Measurements from ENCODE around the gene LRRC45.

Gene LRRC45

DNA sequence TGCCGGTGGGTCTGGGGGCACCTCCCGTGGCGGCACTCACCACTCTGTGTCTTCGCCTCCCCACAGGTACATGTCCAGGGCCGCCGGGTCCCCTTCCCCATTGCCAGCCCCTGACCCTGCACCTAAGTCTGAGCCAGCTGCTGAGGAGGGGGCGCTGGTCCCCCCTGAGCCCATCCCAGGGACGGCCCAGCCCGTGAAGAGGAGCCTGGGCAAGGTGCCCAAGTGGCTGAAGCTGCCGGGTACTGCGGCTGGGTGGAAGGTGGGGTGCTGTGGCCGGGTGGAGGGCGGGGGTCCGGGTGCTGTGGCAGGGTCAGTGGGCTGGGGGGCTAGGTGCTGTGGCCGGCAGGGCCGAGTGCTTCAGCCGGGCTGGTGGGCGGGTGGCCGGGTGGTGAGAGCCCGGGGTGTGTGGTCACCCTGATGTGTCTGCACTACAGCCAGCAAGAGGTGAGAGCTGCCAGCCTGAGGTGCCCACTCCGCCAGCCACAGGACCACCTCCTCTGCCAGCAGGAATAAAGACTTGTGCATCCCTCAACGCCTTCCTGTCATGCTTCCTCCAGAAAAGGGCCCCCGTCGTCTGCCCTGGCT, 6.1 kb upstream of the LRRC45 start:
- Histone ChIP-seq H3K4me3 (ENCODE audit: low read depth, low read length) (no peak overlapping the region), H3K4me1 (peaks cover 27% of the 10 kb centered on the region), H3K27me3 (no peaks in the 10 kb centered on the region), H3K36me3 (peaks cover 6% of the 10 kb centered on the region; the same call in 1 of the 2 replicates), H3K9me3 (no peaks in the 10 kb centered on the region)
- TF ChIP-seq, protein P1, sequence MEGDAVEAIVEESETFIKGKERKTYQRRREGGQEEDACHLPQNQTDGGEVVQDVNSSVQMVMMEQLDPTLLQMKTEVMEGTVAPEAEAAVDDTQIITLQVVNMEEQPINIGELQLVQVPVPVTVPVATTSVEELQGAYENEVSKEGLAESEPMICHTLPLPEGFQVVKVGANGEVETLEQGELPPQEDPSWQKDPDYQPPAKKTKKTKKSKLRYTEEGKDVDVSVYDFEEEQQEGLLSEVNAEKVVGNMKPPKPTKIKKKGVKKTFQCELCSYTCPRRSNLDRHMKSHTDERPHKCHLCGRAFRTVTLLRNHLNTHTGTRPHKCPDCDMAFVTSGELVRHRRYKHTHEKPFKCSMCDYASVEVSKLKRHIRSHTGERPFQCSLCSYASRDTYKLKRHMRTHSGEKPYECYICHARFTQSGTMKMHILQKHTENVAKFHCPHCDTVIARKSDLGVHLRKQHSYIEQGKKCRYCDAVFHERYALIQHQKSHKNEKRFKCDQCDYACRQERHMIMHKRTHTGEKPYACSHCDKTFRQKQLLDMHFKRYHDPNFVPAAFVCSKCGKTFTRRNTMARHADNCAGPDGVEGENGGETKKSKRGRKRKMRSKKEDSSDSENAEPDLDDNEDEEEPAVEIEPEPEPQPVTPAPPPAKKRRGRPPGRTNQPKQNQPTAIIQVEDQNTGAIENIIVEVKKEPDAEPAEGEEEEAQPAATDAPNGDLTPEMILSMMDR (IDR thresholded peaks at IDR 0.05; ENCODE audit: low read depth, low read length) = no peak
- DNase-seq = no peak

DNA sequence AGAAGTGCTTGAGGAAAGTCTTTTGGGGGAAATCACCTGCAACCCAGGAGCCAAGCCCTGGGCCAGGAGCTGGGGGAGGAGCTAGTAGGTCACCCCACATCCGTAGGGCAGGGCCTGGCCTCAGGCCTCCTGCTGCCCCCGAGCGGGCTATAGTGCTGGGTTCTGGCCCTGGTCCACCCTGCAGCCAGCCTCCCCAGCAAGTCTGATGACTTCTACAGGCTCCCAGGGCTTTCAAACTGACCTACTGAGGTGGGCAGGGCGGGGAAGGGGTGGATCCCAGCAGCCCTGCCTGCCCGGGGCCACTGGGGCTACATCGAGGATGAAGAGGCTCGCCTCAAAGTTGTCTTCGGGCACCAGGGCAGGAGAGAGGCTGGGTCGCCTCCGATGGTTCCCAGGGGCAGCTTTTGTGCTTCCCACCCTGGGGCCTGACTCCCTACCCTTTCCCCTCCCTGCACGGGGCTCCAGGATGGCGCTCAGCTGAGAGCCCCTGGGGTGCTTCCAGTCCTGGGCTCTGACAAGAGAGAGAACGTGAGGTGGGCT, 5.4 kb upstream of the LRRC45 start:
- TF ChIP-seq, protein P1 (IDR thresholded peaks at IDR 0.05; ENCODE audit: low read depth, low read length) = no peak
- H3K4me1 ChIP-seq = peaks cover 21% of the 10 kb centered on the region
- H3K9me3 ChIP-seq = no peaks in the 10 kb centered on the region
- H3K36me3 ChIP-seq = peaks cover 4% of the 10 kb centered on the region; the same call in 1 of the 2 replicates
- DNase-seq = no peak
- H3K4me3 ChIP-seq (ENCODE audit: low read depth, low read length) = no peak overlapping the region
- no peaks in the 10 kb centered on the region for H3K27me3 ChIP-seq

DNA sequence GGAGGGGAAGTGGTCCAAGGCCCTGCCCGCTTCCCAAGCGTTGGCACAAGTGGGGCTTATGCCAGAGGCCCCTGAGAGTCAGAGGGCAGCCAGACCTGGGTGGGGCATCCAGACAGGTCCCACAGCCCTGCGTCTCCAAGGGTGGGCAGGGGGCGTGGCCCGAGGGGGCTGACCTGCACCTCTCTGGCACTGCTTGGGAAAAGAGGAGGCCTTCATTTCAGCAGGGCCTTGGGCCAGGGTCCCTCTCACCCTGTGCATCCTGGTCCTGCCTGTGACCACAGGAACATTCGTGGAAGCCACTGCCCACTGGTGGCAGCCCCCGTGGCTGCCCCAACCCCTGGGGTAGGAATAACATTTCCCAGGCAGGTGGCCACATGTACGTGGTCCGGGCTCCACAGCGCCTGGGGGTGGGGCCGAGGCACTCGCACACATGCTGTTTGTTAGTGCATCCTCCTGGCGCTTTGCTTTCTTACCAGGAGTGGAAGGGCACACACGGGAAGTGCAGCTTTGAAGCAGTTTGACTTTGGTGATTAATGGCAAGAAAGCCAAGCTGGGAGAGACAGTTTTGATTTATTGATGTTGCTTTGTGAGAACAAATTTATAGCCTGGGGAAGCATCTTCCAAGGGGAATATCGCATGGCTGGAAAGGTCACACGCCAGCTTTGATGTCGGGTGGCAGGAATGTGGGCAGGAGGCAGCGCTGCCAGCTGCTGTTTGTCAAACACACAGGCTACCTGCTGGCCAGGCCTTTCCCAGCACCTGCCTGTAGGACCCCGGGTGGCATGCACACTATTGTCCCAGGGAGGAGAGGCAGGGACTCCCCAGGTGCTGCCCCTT, 4.7 kb upstream of the LRRC45 start:
- no peaks in the 10 kb centered on the region for H3K9me3 ChIP-seq
- peaks cover 16% of the 10 kb centered on the region for H3K4me1 ChIP-seq
- no peak overlapping the region for H3K4me3 ChIP-seq (ENCODE audit: low read depth, low read length)
- peaks cover 4% of the 10 kb centered on the region; the same call in 1 of the 2 replicates for H3K36me3 ChIP-seq
- no peaks in the 10 kb centered on the region for H3K27me3 ChIP-seq
- no peak for DNase-seq
- TF ChIP-seq, protein P1 (IDR thresholded peaks at IDR 0.05; ENCODE audit: low read depth, low read length) = no peak

DNA sequence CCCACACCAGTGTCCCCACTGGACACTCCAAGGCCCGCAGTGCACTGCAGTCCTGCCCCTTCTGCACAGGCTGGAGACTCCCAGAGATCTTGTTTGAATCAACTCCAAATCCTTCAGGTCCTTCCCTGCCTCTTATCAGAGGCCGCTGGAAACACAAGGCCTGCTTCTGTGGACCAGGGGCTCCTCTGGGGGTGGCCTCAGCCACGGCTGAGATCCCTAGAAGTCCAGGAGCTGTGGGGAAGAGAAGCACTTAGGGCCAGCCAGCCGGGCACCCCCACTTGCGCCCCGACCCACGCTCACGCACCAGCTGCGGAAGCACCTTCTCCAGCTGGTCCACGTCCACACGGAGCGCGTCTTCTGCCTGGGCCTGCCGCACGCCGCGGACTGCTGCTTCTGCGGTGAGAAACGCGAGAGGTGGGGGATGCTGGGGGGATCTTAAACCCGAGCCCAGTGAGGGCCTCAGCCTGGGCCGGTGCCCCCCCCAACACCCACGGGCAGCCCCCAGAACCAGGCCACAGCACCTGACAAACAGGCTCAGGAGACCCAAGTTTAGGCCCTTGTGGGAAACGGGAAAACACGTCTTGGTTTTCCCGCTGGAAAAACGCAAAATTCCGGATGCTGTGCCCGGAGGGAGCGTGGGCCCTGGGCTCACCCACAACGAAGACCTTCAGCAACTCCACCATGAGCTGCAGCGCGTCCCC, 4.0 kb upstream of the LRRC45 start:
- H3K4me3 ChIP-seq (ENCODE audit: low read depth, low read length) = no peak overlapping the region
- no peak for DNase-seq
- H3K4me1 ChIP-seq = peaks cover 8% of the 10 kb centered on the region
- peaks cover 4% of the 10 kb centered on the region; the same call in 1 of the 2 replicates for H3K36me3 ChIP-seq
- H3K27me3 ChIP-seq = no peaks in the 10 kb centered on the region
- H3K9me3 ChIP-seq = no peaks in the 10 kb centered on the region
- TF ChIP-seq, protein P1 (IDR thresholded peaks at IDR 0.05; ENCODE audit: low read depth, low read length) = no peak

DNA sequence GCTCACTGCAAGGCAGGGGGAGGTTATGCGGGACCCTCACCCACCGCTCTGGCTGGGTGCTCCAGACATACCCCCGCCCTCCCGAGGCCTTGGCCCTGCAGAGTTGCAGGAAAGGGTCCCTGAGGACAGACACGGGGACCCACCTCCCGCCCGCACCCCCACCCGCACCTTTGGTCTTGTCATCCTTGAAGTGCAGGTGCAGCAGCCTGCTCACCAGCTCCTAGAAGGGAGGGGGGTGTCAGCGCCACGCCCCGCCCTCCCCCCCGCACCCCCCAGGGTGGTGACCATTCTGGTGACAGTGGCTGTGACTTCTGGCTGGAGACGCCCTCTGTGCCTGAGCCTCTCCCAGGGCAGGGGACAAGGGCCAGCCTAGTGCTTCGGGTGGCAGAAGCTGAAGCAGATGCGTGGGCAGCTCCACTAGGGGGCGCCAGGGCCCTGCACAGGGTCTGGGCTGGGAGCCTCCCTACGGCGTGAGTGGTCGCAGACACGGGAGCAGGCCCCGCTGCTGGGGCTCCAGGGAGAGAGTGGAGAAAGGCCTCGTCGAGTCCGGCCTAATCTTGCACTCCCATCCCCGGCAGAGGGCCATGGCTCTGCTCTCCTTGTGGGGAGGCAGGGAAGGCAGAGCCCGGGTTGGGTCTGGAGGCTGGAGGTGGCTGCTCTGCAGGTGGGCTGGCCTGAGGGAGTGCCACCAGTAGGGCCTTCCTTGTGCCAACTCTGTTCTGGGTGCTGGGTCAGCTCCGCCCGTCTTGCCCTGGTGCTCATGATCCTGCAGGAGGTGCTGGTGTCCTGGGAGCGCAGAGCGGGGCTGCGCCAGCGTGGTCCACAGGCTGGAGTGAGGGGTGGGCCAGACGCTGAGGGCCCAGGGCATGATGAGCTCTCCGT, 3.2 kb upstream of the LRRC45 start:
- Histone ChIP-seq H3K27me3 (no peaks in the 10 kb centered on the region), H3K36me3 (peaks cover 4% of the 10 kb centered on the region; the same call in 1 of the 2 replicates), H3K4me3 (ENCODE audit: low read depth, low read length) (no peak overlapping the region), H3K4me1 (peaks cover 4% of the 10 kb centered on the region), H3K9me3 (no peaks in the 10 kb centered on the region)
- peak; percentile 86 for DNase-seq
- TF ChIP-seq, protein P1 (IDR thresholded peaks at IDR 0.05; ENCODE audit: low read depth, low read length) = peak; percentile 84
